ENCODE measurements around the gene HDAC5.

GRCh38 chr17:44170135-44170498 lies 46.7 kb upstream of the HDAC5 start:
- no peak for TF ChIP-seq CTCF (IDR thresholded peaks at IDR 0.05)
- TF ChIP-seq POLR2A (IDR thresholded peaks at IDR 0.05) = no peak
